Endothelial cell of umbilical vein (primary cell): ENCODE data around the gene IRF5. TPM values are rescaled to one million over a fixed set of nuclear protein-coding genes. Genes with fewer than 3 reads are reported as not detected.

Experiments used
- BruUV-seq: library from RNA; stranded (reverse); fragments of 400-500 nt; replicated peaks from 2 replicates; lab custom pipeline; 2021; lab: Mats Ljungman, UMichigan
- CTCF ChIA-PET: fragments of 300-600, 350-600 bp; sonication (Branson Sonifier 250); formaldehyde crosslinking; loops from one replicate; lab custom pipeline; 2021; ENCODE audit warnings: antibody characterized with exemption, inconsistent platforms; lab: Charles Lee
- POLR2A ChIA-PET: fragments of 300-600, 350-600 bp; sonication (Branson Sonifier 250); formaldehyde crosslinking; loops from one replicate; lab custom pipeline; 2021; ENCODE audit warnings: antibody characterized with exemption, inconsistent platforms; lab: Charles Lee
- DNase-seq: peaks from one replicate; pipeline ENCODE4 v3.0.0-alpha.2; 2011; ENCODE audit warnings: low read depth, low spot score
- FAIRE-seq: peaks from 2 replicates; lab custom pipeline; 2011; peaks lifted over from hg19 to GRCh38; lab: Jason Lieb, UNC
- H2AFZ ChIP-seq: 2 replicates; pipeline ENCODE4 v1.6.0; 2012; ENCODE audit warnings: low read depth, low read length, control low read depth, inconsistent platforms
- H3K27ac ChIP-seq: 2 replicates; pipeline ENCODE4 v1.5.1; 2011; ENCODE audit warnings: low read depth, mild to moderate bottlenecking, control low read depth, low read length, moderate library complexity; ENCODE audit not compliant: insufficient read depth
- H3K27me3 ChIP-seq, 2 experiments: 2 replicates each; pipeline versions ENCODE4 v1.6.0 to v1.6.1; 2011; ENCODE audit warnings: low read length in 2 of 2, mixed read lengths in 1 of 2; ENCODE audit not compliant: control insufficient read depth in 2 of 2, insufficient read depth in 2 of 2
- H3K36me3 ChIP-seq, 2 experiments: 2 replicates in 1 of 2; 3 replicates in 1 of 2; pipeline ENCODE4 v1.5.1; 2011; ENCODE audit warnings: low read length in 2 of 2, mild to moderate bottlenecking in 1 of 2, moderate library complexity in 1 of 2; ENCODE audit not compliant: control insufficient read depth in 2 of 2, insufficient read depth in 2 of 2; ENCODE audit errors: extremely low read depth in 1 of 2
- H3K4me1 ChIP-seq: 3 replicates; pipeline ENCODE4 v1.5.1; 2011; ENCODE audit warnings: mild to moderate bottlenecking, low read length; ENCODE audit not compliant: control insufficient read depth, insufficient read depth; ENCODE audit errors: extremely low read depth
- H3K4me2 ChIP-seq: 2 replicates; pipeline ENCODE4 v1.6.1; 2011; ENCODE audit warnings: low read length, control low read depth, mixed read lengths; ENCODE audit not compliant: insufficient read depth
- H3K4me3 ChIP-seq, 3 experiments: fragments of 200-600 bp in 1 of 3; sonication (generic), shearing (Covaris generic) in 1 of 3; replicated peaks in 1 of 3; 2 replicates each; pipeline ENCODE4 v1.5.1; 2011 to 2016; ENCODE audit warnings: control low read depth in 3 of 3, low read length in 3 of 3, mild to moderate bottlenecking in 2 of 3, inconsistent platforms in 1 of 3, low read depth in 1 of 3, moderate library complexity in 1 of 3; ENCODE audit not compliant: insufficient read depth in 1 of 3
- H3K79me2 ChIP-seq: 2 replicates; pipeline ENCODE4 v1.6.0; 2012; ENCODE audit warnings: low read length, inconsistent platforms; ENCODE audit not compliant: control insufficient read depth, insufficient read depth
- H3K9ac ChIP-seq: replicated peaks from 2 replicates; pipeline ENCODE3; 2011; ENCODE audit warnings: low read length, control low read depth; ENCODE audit not compliant: insufficient read depth; ENCODE audit errors: extremely low read depth
- H3K9me1 ChIP-seq: replicated peaks from 3 replicates; pipeline ENCODE4 v1.6.0; 2011; ENCODE audit warnings: mild to moderate bottlenecking, low read length; ENCODE audit not compliant: control insufficient read depth, insufficient read depth; ENCODE audit errors: extremely low read depth
- H3K9me3 ChIP-seq: replicated peaks from 2 replicates; pipeline ENCODE4 v1.5.1; 2012; ENCODE audit warnings: low read length, inconsistent platforms; ENCODE audit not compliant: control insufficient read depth, insufficient read depth
- H4K20me1 ChIP-seq: replicated peaks from 2 replicates; pipeline ENCODE3; 2011; ENCODE audit warnings: mild to moderate bottlenecking, low read length; ENCODE audit not compliant: control insufficient read depth, insufficient read depth; ENCODE audit errors: extremely low read depth
- CTCF ChIP-seq, 2 donors: IDR thresholded peaks; 1 replicate in 1 of 2; 2 replicates in 1 of 2; pipeline ENCODE4 v1.5.1; 2011; ENCODE audit warnings: low read length in 2 of 2, mild to moderate bottlenecking in 2 of 2, moderate library complexity in 2 of 2, control low read depth in 1 of 2, inconsistent platforms in 1 of 2, low read depth in 1 of 2; ENCODE audit not compliant: insufficient read depth in 1 of 2; ENCODE audit errors: extremely low read depth in 1 of 2
- EZH2 ChIP-seq: IDR thresholded peaks from 2 replicates; pipeline ENCODE4 v1.6.1; 2012; ENCODE audit warnings: borderline replicate concordance, low read depth, mild to moderate bottlenecking, moderate library complexity, low read length, inconsistent platforms; ENCODE audit not compliant: severe bottlenecking
- FOS ChIP-seq: IDR thresholded peaks from 2 replicates; pipeline ENCODE4 v1.6.1; 2011; ENCODE audit warnings: mild to moderate bottlenecking, low read length, moderate library complexity, borderline replicate concordance; ENCODE audit not compliant: insufficient read depth
- GATA2 ChIP-seq: IDR thresholded peaks from 2 replicates; pipeline ENCODE4 v1.7.0; 2011; ENCODE audit warnings: low read depth, mild to moderate bottlenecking, moderate library complexity, mixed read lengths, low read length; ENCODE audit not compliant: insufficient read length, insufficient read depth
- JUN ChIP-seq: IDR thresholded peaks from 2 replicates; pipeline ENCODE4 v1.6.1; 2011; ENCODE audit warnings: borderline replicate concordance, low read depth; ENCODE audit not compliant: insufficient read length, insufficient read depth
- MAX ChIP-seq: IDR thresholded peaks from 2 replicates; pipeline ENCODE4 v1.6.1; 2011; ENCODE audit not compliant: insufficient read depth, insufficient read length
- MYC ChIP-seq: IDR thresholded peaks from one replicate; pipeline ENCODE4 v1.6.1; 2011; ENCODE audit warnings: mild to moderate bottlenecking, low read depth, low read length
- POLR2A ChIP-seq: IDR thresholded peaks from 2 replicates; pipeline ENCODE4 v1.6.1; 2012; ENCODE audit warnings: low read depth, mild to moderate bottlenecking, control low read depth, low read length
- POLR2AphosphoS5 ChIP-seq: IDR thresholded peaks from 2 replicates; pipeline ENCODE4 v1.6.1; 2012; ENCODE audit warnings: low read depth, mild to moderate bottlenecking, control low read depth, low read length, moderate library complexity; ENCODE audit not compliant: insufficient read depth
- dilution Hi-C: fragments of 300-500 bp; cut with MboI; formaldehyde crosslinking; loops from one replicate; pipeline ENCODE4 v1.15.0; 2019; ENCODE audit warnings: low sequenced_read_pairs; ENCODE audit not compliant: extremely low pct_ligation_motif_present
- intact Hi-C: fragments of 100-400 bp; cut with micrococcal nuclease; formaldehyde crosslinking; loops from one replicate; pipeline ENCODE4 v1.10.0; 2022
- polyA plus RNA-seq, 4 experiments: library from polyadenylated mRNA; depleted of rRNA in 3 of 4; stranded (reverse) in 3 of 4; unstranded in 1 of 4; fragments of >200 nt; gene quantifications; 2 replicates each; pipeline versions ENCODE4 v1.2.1 to v1.2.3, GENCODE V29; 2011 to 2012; ENCODE audit warnings: missing spikeins in 1 of 4
- total RNA-seq: library from RNA; stranded (reverse); gene quantifications from 2 replicates; pipeline ENCODE4 v1.2.3, GENCODE V29; 2021

Gene IRF5
- total and polyA plus RNA-seq, 2 donors (not counting 3 experiments of a cell fraction or from before 2014, with no cell fraction given), result 0.31 to 0.36 TPM

GRCh38 chr7:128963327-128963757 lies 25.6 kb downstream of the IRF5 start:
- Histone ChIP-seq H3K36me3 (peaks cover 7 to 13% of the 10 kb centered on the region in 2 experiments), H3K27me3 (no peaks in the 10 kb centered on the region), H3K4me2 (no peak overlapping the region), H3K9ac (no peak overlapping the region), H3K79me2 (no peaks in the 10 kb centered on the region), H3K4me3 (no peak overlapping the region), H2AFZ (no peak overlapping the region), H3K9me3 (no peaks in the 10 kb centered on the region), H3K9me1 (no peaks in the 10 kb centered on the region), H3K4me1 (no peaks in the 10 kb centered on the region), H4K20me1 (no peaks in the 10 kb centered on the region), H3K27ac (no peak overlapping the region)
- BruUV-seq, result no TSS peak
- no peak for TF ChIP-seq MAX
- TF ChIP-seq GATA2, result no peak
- no peak for TF ChIP-seq POLR2AphosphoS5
- TF ChIP-seq POLR2A, result no peak
- TF ChIP-seq FOS, result no peak
- no peak for TF ChIP-seq JUN
- TF ChIP-seq MYC, result no peak
- no peak for TF ChIP-seq CTCF (IDR thresholded peaks at IDR 0.05; ENCODE audit: extremely low read depth in 1 of 2, insufficient read depth in 1 of 2, low read depth in 1 of 2, low read length in 2 of 2)
- no peak for TF ChIP-seq EZH2
- POLR2A ChIA-PET, result no interaction called here
- intact Hi-C loops (no loop called here), dilution Hi-C loops (no loop called here)
- no peak for DNase-seq
- CTCF ChIA-PET, result interaction anchor here (0.9 to 1.6 kb wide), 4 partner anchors 14 to 537 kb away, joined by 3 to 4 read pairs (median 3); no protein-coding TSS in a partner anchor
- FAIRE-seq, result no peak
